Stimulated activated CD8-positive, alpha-beta memory T cell treated with anti-CD3 and anti-CD28 coated beads, Interleukin-12 subunit alpha, Interleukin-12 subunit beta, amount 100 ng/mL, for 1 hour (primary cell): ENCODE data around the gene PNKD.

ENCODE experiments used
- DNase-seq: peaks from one replicate; pipeline ENCODE4 v3.0.0-alpha.2; 2020; ENCODE audit warnings: low read depth

Gene PNKD

GRCh38 chr2:218341381-218341780, 71.1 kb downstream of the PNKD start:
- no peak for DNase-seq

- no peak for DNase-seq
These were observed 72.5 kb downstream of the PNKD start for GRCh38 chr2:218342837-218343236.

DNA sequence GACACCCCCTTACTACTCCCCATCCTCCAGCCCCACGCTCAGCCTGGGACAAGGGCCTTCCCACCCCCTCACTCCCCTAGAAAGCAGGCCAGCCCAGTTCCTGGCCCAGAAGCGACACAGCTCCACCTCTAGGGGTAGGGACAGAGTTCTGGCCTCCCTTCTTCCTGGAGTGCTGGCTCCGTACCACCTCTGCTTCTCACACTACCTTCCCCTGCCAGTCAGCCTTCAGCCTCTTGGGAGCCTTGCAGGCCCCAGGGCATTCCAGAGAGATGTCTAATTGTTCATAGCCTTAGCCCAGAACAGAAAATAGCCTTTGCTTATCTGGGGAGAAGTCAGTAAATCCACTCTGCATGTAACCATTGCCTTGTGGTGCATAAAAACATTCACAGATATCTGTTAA, 73.3 kb downstream of the PNKD start:
- DNase-seq = no peak

DNA sequence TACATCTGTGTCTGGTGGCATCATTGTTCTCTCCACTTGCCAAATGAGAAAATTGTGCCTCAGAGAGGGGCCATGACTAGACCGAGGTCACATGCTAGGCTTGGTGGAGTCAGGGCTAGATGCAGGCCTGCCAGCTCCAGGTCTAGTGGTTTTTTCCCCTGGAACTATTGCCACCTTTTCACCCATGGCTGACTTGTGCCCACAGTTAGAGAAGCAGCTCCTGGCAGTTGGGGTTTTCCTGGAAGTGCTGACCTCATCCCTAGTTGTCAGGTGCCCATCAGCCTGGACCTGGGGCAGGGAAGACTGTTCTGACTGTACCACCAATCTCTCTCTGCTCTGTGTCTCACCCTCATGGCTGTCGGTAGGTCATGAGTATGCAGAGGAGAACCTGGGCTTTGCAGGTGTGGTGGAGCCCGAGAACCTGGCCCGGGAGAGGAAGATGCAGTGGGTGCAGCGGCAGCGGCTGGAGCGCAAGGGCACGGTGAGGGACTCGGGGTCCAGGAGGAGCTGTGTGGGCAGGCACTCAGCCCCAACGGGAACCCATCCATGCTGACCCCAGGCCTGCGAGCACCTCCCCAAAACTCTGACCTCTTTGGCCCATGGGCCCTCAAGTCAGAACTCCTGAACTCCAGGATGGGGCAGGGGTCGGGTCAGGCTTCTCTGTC, 73.9 kb downstream of the PNKD start:
- no peak for DNase-seq

DNA sequence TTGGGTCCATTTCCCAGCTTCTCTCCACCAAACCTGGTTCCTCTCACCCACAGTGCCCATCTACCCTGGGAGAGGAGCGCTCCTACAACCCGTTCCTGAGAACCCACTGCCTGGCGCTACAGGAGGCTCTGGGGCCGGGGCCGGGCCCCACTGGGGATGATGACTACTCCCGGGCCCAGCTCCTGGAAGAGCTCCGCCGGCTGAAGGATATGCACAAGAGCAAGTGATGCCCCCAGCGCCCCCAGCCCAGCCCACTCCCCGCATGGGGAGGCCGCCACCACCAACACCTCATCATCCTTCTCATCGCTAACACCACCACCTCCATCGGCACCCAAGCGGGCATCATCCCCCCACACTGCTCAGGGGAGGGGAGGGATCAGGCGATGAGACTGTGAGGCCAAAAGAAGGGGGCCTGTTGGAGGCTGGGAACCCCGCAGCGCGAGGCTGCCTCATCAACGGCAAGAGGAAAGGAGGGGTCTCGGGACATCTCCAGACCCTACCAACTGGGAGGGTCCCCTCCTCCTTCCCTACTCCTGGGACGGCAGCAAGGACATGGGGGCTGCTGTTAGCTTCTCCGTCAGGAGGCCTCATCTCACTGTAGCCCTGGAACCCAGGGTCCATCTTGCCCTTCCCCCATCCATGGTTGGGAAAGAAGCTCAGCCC, 74.6 kb downstream of the PNKD start:
- DNase-seq = no peak

DNA sequence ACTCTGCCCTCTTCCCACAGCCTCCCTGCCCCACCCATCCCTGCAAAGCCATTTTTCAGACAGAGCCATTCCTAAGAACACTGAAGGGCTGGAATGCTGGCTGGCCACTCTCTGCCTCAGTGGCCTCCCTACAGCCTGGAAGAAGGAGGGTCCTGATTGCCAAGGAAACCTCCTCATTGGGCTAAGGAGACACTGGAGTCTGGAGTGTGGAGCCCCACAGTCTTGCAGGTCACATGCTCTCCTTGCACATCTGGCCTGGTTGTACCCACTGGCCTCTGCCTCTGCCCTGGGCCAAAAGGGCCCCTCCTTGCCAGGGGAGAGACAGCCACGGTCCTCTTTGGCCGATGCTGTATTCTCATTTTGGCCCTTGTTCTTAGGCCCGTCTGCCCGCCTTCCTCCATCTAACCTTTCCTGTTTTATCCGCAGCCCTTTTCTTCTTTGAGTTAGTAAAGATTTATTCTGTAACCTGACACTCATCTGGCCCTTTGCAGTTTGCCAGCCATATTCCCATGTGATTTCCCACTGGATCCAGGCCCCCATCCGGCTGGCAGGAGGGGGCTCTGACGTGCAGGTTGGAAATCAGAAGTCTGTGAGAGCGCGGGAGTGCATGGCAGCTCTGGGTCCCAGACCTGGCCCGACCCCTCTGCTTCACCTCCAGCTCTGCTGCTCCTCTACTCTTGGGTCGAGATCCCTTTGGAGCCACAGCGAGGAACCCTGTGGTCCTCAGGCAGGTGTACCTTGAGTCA, 75.3 kb downstream of the PNKD start:
- no peak for DNase-seq

GRCh38 chr2:218347172-218347571, 76.9 kb downstream of the PNKD start:
- no peak for DNase-seq

DNA sequence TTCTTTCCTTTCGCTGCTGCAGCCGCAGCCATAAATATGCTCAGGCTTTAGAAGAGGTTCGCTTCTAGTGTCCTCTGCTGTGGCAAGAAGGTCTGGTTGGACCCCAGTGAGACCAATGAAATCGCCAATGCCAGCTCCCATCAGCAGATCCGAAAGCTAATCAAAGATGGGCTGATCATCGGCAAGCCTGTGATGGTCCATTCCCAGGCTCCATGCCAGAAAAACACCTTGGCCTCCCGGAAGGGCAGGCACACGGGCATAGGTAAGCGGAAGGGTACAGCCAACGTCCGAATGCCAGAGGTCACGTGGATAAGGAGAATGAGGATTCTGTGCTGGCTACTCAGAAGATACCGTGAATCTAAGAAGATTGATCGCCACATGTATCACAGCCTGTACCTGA, 83.7 kb downstream of the PNKD start:
- DNase-seq = no peak

DNA sequence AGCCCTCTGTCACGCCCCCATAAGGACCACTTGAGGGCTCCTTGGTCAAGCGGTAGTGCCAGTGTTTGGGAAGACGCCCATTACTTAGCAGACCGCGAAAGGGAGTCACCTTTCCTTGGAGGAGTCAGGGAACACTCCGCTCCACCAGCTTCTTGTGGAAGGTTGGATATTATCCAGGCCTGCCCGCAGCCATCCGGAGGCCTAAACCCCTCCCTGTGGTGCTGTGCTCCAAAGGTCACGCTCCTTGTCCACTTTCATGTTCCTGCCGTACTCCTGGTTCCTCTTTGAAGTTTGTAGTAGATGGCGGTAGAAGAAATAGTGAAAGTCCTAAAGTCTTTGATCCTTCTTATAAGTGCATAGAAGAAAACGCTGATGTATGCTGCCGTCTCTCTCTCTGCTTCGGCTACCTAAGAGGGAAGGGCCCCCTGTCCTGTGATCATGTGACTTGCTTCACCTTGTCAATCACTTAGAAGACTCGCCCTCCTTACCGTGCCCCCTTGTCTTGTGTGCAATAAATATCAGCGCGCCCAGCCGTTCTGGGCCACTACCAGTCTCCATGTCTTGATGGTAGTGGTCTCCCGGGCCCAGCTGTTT, 84.6 kb downstream of the PNKD start:
- no peak for DNase-seq

DNA sequence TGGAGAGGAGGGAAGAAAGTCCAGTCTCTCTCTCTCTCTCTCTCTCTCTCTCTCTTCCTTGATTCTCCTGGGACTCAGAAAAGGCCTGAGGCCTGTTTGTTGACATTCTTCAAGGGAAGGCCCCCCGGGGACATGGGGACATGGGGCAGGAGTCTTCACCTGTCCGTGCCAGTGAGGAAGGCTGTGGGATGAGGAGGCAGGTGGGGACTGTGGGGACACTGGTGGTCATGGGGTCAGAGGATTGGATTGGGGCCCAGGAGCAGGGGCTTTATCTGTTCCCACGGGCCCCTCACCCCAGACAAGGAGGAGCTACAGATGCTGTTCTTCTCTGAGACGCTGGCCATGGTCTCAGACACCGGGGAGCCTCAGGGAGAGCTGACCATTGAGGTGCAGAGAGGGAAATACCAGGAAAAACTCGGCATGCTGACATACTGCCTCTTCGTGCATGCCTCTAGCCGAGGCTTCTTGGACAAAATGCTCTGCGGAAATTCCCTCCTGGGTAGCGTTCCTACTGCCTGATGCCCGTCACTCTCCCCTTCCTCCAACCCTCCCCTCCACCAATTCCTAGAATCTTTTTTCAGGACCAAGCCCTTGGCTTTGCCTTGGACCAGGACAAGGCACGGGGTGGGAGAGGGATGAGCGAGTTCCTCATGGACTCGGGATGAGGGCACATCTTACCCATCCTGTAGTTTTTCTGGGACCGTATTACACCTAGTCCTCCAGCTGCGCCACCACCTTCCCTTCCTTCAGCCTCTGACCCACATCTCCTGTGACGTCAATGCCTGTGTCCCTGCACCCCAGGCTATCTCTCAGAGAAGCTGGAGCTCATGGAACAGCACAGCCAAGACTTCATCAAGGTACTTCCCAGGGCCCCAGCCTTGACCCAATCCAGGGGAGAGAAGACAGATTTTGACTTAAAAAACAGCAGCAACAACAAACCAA, 87.2 kb downstream of the PNKD start:
- DNase-seq = no peak

DNA sequence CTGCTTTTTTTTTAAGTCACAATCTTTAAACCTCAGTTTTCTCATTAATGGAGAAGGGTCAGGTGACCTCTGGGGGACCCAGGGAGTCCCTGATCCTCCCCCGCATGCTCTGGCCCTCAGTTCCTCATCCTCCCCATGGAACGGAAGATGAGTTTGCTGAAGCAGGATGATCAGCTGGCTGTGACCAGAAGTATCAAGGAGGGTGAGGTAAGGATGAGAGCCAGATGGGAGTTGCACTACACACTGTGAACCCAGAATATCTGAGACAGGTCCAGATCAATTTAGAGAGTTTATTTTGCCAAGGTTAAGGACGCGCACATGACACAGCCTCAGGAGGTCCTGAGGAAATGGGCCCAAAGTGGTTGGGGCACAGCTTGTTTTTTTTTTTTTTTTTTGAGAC, 90.1 kb downstream of the PNKD start:
- no peak for DNase-seq

DNA sequence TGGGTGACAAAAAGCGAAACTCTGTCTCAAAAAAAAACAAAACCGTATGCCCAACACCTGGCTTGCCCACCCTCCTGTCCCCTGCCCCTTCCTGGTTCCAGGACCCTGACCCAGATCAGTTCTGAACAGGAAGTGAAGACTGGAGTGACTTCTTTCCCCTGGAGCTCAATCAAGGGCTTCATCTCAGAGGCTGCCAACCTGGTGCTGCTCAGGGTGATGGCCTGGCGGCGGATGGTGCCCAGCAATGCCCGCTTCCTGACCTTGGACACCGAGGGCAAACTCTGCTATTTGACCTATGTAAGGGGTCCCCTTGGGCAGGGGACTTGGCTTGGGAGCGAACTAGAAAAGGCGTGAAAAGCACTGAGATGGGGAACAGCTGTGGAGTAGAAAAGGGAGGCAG, 92.3 kb downstream of the PNKD start:
- no peak for DNase-seq

- DNase-seq = no peak
These were observed 93.4 kb downstream of the PNKD start for GRCh38 chr2:218363736-218364135.

GRCh38 chr2:218364196-218364595, 93.9 kb downstream of the PNKD start:
- DNase-seq = no peak

DNA sequence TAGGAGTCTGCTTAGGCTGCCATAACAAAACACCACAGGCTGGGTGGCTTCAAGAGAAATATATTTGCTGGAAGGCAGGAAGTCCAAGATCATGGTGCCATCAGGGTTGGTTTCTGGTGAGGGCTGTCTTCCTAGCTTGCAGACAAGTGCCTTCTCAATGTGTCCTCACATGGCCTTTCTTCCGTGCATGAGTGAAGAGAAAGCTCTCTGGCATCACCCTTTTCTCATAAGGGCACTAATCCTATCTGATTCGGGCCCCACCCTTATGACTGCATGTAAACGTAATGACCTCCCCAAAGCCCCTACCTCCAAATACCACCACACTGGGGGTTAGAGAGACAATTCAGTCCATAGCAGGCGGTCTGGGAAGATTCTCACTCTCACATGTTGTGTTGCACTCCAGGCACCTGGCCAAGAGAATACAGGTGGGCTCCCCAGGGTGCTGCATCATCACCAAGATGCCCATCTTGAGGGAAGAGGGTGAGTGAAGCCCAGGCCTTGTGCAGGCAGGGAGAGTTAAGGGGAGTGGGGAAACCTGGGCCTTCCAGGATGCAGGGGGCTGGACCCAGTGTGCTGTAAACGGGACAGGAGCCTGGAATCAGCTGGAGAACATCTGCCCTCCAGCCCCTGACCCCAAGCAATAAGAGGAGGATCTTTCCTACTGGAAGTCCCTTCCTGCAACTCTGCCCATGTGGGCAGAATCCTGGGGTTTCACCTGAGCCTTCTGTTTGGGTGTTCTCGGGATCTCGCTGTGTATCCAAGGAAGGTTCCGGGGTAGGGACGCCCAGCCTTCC, 96.5 kb downstream of the PNKD start:
- no peak for DNase-seq

DNA sequence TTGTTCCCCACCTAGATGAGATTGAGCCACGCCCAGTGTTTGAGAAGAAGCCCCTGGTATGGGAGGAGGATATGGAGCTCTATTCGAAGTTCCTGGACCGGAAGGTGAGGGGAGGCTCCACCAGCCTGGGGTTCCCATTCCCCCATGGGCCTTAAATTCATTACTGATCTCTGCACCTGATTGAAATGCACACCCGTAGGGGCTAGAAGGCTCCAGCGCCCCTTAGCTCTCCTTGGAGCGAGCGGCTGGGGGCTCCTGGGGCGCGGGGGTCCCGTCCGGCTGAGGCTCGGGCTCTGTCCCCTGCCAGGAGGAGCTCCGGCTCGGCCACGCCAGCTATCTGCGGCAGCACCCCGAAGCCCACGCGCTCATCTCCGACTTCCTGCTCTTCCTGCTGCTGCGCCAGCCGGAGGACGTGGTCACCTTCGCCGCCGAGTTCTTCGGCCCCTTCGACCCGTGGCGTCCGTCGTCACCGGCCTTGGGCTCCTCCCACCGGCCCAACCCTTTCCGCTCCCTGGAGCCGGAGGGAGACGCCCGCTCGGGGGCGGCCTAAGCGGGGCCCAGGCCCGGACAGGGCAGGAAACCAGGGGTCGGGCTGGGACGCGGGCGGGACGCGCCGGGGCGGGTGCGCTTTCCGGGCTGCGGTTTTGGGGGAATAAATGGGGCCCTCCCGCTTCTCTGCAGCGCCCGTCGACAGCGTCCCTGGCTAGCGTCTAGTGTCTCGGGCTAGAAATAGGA, 97.3 kb downstream of the PNKD start:
- DNase-seq = peak; percentile 46

DNA sequence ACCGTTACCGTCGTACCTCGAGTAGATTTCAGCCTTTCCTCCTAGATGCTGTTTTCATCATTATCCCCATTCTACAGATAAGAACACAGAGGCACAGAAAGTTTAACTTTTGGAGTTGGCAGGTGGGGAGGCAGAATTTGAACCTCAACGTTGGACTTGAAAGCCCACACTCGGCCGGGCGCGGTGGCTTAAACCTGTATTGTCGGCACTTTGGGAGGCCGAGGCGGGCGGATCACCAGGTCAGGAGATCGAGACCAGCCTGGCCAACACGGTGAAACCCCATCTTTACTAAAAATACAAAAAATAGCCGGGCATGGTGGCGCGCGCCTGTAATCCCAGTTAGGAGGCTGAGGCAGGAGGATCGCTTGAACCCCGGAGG, 97.8 kb downstream of the PNKD start:
- DNase-seq = no peak

GRCh38 chr2:218368621-218369153, 98.4 kb downstream of the PNKD start:
- DNase-seq = no peak

- DNase-seq = no peak
These were observed 99.0 kb downstream of the PNKD start for GRCh38 chr2:218369330-218369729.

DNA sequence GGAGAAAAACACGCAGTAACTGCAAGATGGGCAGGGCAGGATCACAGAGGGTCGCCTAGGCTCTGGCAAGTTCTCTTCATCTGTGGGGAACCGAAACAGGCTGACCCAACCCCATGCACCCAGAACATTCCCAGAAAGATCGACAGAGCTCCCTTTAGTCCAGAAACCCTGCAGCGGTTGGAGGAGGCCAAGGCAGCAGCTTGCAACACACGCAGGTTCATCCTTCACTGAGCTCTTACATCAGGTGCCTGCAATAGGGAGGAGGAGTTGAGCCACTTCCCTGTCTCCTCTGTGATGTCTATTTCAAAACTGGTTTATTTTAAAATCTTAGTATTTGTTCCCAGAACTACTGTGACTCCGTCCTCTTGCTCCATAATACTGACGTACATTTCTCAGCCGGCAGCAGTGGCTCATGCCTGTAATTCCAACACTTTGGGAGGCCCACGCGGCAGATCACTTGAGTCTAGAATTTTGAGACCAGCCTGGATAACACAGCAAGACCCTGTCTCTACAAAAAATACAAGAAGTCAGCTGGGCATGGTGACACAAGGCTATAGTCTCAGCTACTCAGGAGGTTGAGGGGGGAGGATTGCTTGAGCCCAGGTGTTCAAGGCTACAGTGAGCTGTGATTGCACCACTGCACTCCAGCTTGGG, 100.2 kb downstream of the PNKD start:
- no peak for DNase-seq
